Measurements from ENCODE around the gene UMODL1. TPM values are rescaled to one million over a fixed set of nuclear protein-coding genes. Genes with fewer than 3 reads are reported as not detected.

Gene UMODL1
- total and polyA plus RNA-seq, 2 of the 13 experiments (the other 11 are each of a cell fraction or from before 2014, with no cell fraction given), result not detected

- H3K27ac ChIP-seq (ENCODE audit: extremely low read length, insufficient read depth, low read length), result no peak overlapping the region
- no peak overlapping the region for H3K9ac ChIP-seq (ENCODE audit: insufficient read depth, low read depth, low read length)
- FAIRE-seq, result no peak
- intact Hi-C loops (cut with micrococcal nuclease; ENCODE audit: unreplicated experiment) (no loop called here), in situ Hi-C loops (cut with HindIII; ENCODE audit: extremely low pct_ligation_motif_present, low pct_unique_long_range_greater_than_20kb) (loop anchor here (25.0 kb wide), 1 partner anchor 511 kb away; no protein-coding TSS in a partner anchor)
- no peak overlapping the region for H2AFZ ChIP-seq (ENCODE audit: low read length)
- no peak for ATAC-seq
- TF ChIP-seq BCL3 (CRISPR knock-in tag; IDR thresholded peaks at IDR 0.05) (no peak), MNT (IDR thresholded peaks at IDR 0.05) (peak; percentile 69), RORA (CRISPR knock-in tag; IDR thresholded peaks at IDR 0.05) (no peak)
- DNase-seq (ENCODE audit: low spot score), result no peak
- no TSS peak for BruUV-seq (replicated peaks)
- peaks cover 60% of the 10 kb centered on the region for H3K4me1 ChIP-seq (ENCODE audit: insufficient read depth, low read length)
- H4K20me1 ChIP-seq (ENCODE audit: insufficient read depth, low read length), result no peaks in the 10 kb centered on the region
- peaks cover 0 to 23% of the 10 kb centered on the region in 2 experiments; a peak in 2 of 5 replicates for H3K27me3 ChIP-seq (ENCODE audit: control insufficient read depth in 1 of 2, insufficient read depth in 2 of 2, low read length in 2 of 2)
- H3K36me3 ChIP-seq (replicated peaks in 1 of 2; ENCODE audit: control insufficient read depth in 1 of 2, insufficient read depth in 2 of 2, low read length in 2 of 2), result no peaks in the 10 kb centered on the region
- H3K79me2 ChIP-seq (ENCODE audit: insufficient read depth, low read length), result no peaks in the 10 kb centered on the region
- H3K4me3 ChIP-seq (replicated peaks in 1 of 3; ENCODE audit: insufficient read depth in 1 of 3, low read depth in 2 of 3, low read length in 3 of 3), result no peak overlapping the region
- H3K4me2 ChIP-seq (ENCODE audit: low read depth, low read length), result peak overlapping the region; percentile 30; the same call in 1 of the 2 replicates
- WGBS (ENCODE audit: low lambda C conversion rate), result 79% methylated on average over 12 of the region's 14 CpGs
- H3K9me3 ChIP-seq (ENCODE audit: low read length), result no peaks in the 10 kb centered on the region
- ChIA-PET CTCF (ENCODE audit: low intra/inter-chr PET ratio, low total read pairs) (no interaction called here), POLR2A (no interaction called here)
These were observed 52.2 kb downstream of the UMODL1 start for GRCh38 chr21:42123219-42123908.

GRCh38 chr21:42124081-42124480 lies 53.0 kb downstream of the UMODL1 start:
- H3K27ac ChIP-seq (ENCODE audit: extremely low read length, insufficient read depth, low read length), result no peak overlapping the region
- in situ Hi-C loops (cut with HindIII; ENCODE audit: extremely low pct_ligation_motif_present, low pct_unique_long_range_greater_than_20kb), result loop anchor here (25.0 kb wide), 1 partner anchor 512 kb away; no protein-coding TSS in a partner anchor
- no peak overlapping the region for H3K9ac ChIP-seq (ENCODE audit: insufficient read depth, low read depth, low read length)
- no peak overlapping the region for H3K4me3 ChIP-seq (replicated peaks in 1 of 3; ENCODE audit: insufficient read depth in 1 of 3, low read depth in 2 of 3, low read length in 3 of 3)
- peaks cover 0 to 16% of the 10 kb centered on the region in 2 experiments; a peak in 2 of 5 replicates for H3K27me3 ChIP-seq (ENCODE audit: control insufficient read depth in 1 of 2, insufficient read depth in 2 of 2, low read length in 2 of 2)
- H3K36me3 ChIP-seq (replicated peaks in 1 of 2; ENCODE audit: control insufficient read depth in 1 of 2, insufficient read depth in 2 of 2, low read length in 2 of 2), result no peaks in the 10 kb centered on the region
- no peaks in the 10 kb centered on the region for H3K79me2 ChIP-seq (ENCODE audit: insufficient read depth, low read length)
- peaks cover 57% of the 10 kb centered on the region for H3K4me1 ChIP-seq (ENCODE audit: insufficient read depth, low read length)
- H3K4me2 ChIP-seq (ENCODE audit: low read depth, low read length), result no peak overlapping the region
- BruUV-seq (replicated peaks), result no TSS peak
- DNase-seq (ENCODE audit: low spot score), result no peak
- 58% methylated on average over 13 of the region's 13 CpGs for WGBS (ENCODE audit: low lambda C conversion rate)
- intact Hi-C loops (cut with micrococcal nuclease; ENCODE audit: unreplicated experiment), result no loop called here
- ATAC-seq, result no peak
- CTCF ChIA-PET (ENCODE audit: low intra/inter-chr PET ratio, low total read pairs), result no interaction called here
- no peak for FAIRE-seq
- no peaks in the 10 kb centered on the region for H4K20me1 ChIP-seq (ENCODE audit: insufficient read depth, low read length)
- no peaks in the 10 kb centered on the region for H3K9me3 ChIP-seq (ENCODE audit: low read length)
- H2AFZ ChIP-seq (ENCODE audit: low read length), result no peak overlapping the region
- POLR2A ChIA-PET, result no interaction called here
- TF ChIP-seq SALL1 (CRISPR knock-in tag; IDR thresholded peaks at IDR 0.05) (no peak), THAP7 (CRISPR knock-in tag; IDR thresholded peaks at IDR 0.05) (no peak), KDM2A (CRISPR knock-in tag; IDR thresholded peaks at IDR 0.05; ENCODE audit: borderline replicate concordance, low read depth) (no peak), RFX5 (IDR thresholded peaks at IDR 0.05; ENCODE audit: low read depth, low read length) (no peak), SETDB1 (CRISPR knock-in tag; IDR thresholded peaks at IDR 0.05; ENCODE audit: borderline replicate concordance) (no peak), PPARG (CRISPR knock-in tag; conservative IDR thresholded peaks at IDR 0.05) (no peak), NR0B2 (CRISPR knock-in tag; IDR thresholded peaks at IDR 0.05) (no peak), CENPT (CRISPR knock-in tag; IDR thresholded peaks at IDR 0.05; ENCODE audit: low read depth) (no peak), ATAD3A (CRISPR knock-in tag; IDR thresholded peaks at IDR 0.05) (no peak), CAMTA2 (CRISPR knock-in tag; IDR thresholded peaks at IDR 0.05; ENCODE audit: borderline replicate concordance) (no peak), ZNF652 (CRISPR knock-in tag; IDR thresholded peaks at IDR 0.05; ENCODE audit: borderline replicate concordance, low read depth) (no peak), ARNT (IDR thresholded peaks at IDR 0.05) (no peak)
